Measurements from ENCODE around the gene SVIL. TPM values are rescaled to one million over a fixed set of nuclear protein-coding genes. Genes with fewer than 3 reads are reported as not detected.

Gene SVIL
- total and polyA plus RNA-seq, 4 donors, result 3.1 to 26.0 (median 9.4) TPM

- H3K4me3 ChIP-seq (ENCODE audit: low read depth in 1 of 3, low read length in 3 of 3), result peak overlapping the region in 1 of 3 donors; percentile 8
- no peak overlapping the region for H3K9ac ChIP-seq (ENCODE audit: low read depth in 1 of 2, low read length in 2 of 2)
- WGBS, result 77% methylated on average over 20 of the region's 20 CpGs
- H3K36me3 ChIP-seq (ENCODE audit: control insufficient read depth in 4 of 4, insufficient read depth in 3 of 4, low read depth in 1 of 4, low read length in 3 of 4), result peaks cover 4 to 51% (median 33%) of the 10 kb centered on the region in 4 donors
- TF ChIP-seq RXRA (IDR thresholded peaks at IDR 0.05), result peak in 1 of 2 donors; percentile 37
- no peak for TF ChIP-seq JUND (IDR thresholded peaks at IDR 0.05)
- H3K27me3 ChIP-seq (ENCODE audit: control insufficient read depth in 4 of 4, insufficient read depth in 4 of 4, low read length in 3 of 4), result no peaks in the 10 kb centered on the region
- no peak for DNase-seq (ENCODE audit: low spot score)
- peak overlapping the region; percentile 10 to 27 for H3K27ac ChIP-seq (ENCODE audit: low read depth in 1 of 2, low read length in 2 of 2)
- no peaks in the 10 kb centered on the region for H3K4me1 ChIP-seq (ENCODE audit: control insufficient read depth in 4 of 4, insufficient read depth in 4 of 4, low read length in 3 of 4)
- H3K9me3 ChIP-seq (ENCODE audit: control insufficient read depth in 4 of 4, low read length in 3 of 4), result no peaks in the 10 kb centered on the region
These were observed 112.5 kb downstream of the SVIL start for GRCh38 chr10:29522061-29522855.

DNA sequence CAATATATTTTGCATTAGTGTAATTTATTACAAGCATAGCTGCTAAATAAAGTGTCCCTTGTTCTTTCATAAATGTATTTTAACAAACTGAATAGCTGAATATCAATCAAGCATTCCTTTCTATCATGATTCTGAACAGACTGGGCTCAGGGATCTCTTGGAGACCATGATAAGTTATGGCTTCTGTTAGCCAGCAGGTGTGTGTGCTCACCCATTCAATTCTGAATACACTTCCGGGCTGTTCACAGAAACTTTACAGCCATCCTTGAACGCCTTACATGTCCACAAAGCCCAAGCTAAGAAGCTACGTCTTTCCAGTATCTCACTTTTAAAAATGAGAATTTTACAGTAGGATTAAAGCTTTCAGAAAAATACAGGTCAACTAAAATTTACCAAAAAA, 115.1 kb downstream of the SVIL start:
- Histone ChIP-seq H3K27me3 (ENCODE audit: control insufficient read depth in 4 of 4, insufficient read depth in 4 of 4, low read length in 3 of 4) (no peaks in the 10 kb centered on the region), H3K36me3 (ENCODE audit: control insufficient read depth in 4 of 4, insufficient read depth in 3 of 4, low read depth in 1 of 4, low read length in 3 of 4) (peaks cover 4 to 47% (median 34%) of the 10 kb centered on the region in 4 donors), H3K4me3 (ENCODE audit: low read depth in 1 of 3, low read length in 3 of 3) (no peak overlapping the region), H3K9me3 (ENCODE audit: control insufficient read depth in 4 of 4, low read length in 3 of 4) (no peaks in the 10 kb centered on the region), H3K27ac (ENCODE audit: low read depth in 1 of 2, low read length in 2 of 2) (no peak overlapping the region), H3K4me1 (ENCODE audit: control insufficient read depth in 4 of 4, insufficient read depth in 4 of 4, low read length in 3 of 4) (no peaks in the 10 kb centered on the region), H3K9ac (ENCODE audit: low read depth in 1 of 2, low read length in 2 of 2) (no peak overlapping the region)
- TF ChIP-seq RXRA (IDR thresholded peaks at IDR 0.05) (no peak), CTCF (IDR thresholded peaks at IDR 0.05; ENCODE audit: low read depth, low read length, missing input control) (no peak), NR2F2 (IDR thresholded peaks at IDR 0.05) (no peak), FOXA1 (IDR thresholded peaks at IDR 0.05) (no peak), SP1 (IDR thresholded peaks at IDR 0.05) (no peak), HNF4A (conservative IDR thresholded peaks at IDR 0.05) (no peak), HNF4G (IDR thresholded peaks at IDR 0.05) (no peak), EGR1 (IDR thresholded peaks at IDR 0.05; ENCODE audit: low read depth in 2 of 2) (no peak), TAF1 (conservative IDR thresholded peaks at IDR 0.05) (no peak), JUND (IDR thresholded peaks at IDR 0.05) (no peak), GABPA (IDR thresholded peaks at IDR 0.05 in 1 of 2, conservative IDR thresholded peaks at IDR 0.05 in 1 of 2) (no peak), YY1 (IDR thresholded peaks at IDR 0.05) (no peak), RAD21 (IDR thresholded peaks at IDR 0.05) (no peak), FOXA2 (IDR thresholded peaks at IDR 0.05) (no peak)
- TF ChIP-seq, protein P1, sequence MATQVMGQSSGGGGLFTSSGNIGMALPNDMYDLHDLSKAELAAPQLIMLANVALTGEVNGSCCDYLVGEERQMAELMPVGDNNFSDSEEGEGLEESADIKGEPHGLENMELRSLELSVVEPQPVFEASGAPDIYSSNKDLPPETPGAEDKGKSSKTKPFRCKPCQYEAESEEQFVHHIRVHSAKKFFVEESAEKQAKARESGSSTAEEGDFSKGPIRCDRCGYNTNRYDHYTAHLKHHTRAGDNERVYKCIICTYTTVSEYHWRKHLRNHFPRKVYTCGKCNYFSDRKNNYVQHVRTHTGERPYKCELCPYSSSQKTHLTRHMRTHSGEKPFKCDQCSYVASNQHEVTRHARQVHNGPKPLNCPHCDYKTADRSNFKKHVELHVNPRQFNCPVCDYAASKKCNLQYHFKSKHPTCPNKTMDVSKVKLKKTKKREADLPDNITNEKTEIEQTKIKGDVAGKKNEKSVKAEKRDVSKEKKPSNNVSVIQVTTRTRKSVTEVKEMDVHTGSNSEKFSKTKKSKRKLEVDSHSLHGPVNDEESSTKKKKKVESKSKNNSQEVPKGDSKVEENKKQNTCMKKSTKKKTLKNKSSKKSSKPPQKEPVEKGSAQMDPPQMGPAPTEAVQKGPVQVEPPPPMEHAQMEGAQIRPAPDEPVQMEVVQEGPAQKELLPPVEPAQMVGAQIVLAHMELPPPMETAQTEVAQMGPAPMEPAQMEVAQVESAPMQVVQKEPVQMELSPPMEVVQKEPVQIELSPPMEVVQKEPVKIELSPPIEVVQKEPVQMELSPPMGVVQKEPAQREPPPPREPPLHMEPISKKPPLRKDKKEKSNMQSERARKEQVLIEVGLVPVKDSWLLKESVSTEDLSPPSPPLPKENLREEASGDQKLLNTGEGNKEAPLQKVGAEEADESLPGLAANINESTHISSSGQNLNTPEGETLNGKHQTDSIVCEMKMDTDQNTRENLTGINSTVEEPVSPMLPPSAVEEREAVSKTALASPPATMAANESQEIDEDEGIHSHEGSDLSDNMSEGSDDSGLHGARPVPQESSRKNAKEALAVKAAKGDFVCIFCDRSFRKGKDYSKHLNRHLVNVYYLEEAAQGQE (IDR thresholded peaks at IDR 0.05), result no peak
- TF ChIP-seq, protein P2, sequence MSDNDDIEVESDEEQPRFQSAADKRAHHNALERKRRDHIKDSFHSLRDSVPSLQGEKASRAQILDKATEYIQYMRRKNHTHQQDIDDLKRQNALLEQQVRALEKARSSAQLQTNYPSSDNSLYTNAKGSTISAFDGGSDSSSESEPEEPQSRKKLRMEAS (IDR thresholded peaks at IDR 0.05), result no peak
- TF ChIP-seq, protein P3, sequence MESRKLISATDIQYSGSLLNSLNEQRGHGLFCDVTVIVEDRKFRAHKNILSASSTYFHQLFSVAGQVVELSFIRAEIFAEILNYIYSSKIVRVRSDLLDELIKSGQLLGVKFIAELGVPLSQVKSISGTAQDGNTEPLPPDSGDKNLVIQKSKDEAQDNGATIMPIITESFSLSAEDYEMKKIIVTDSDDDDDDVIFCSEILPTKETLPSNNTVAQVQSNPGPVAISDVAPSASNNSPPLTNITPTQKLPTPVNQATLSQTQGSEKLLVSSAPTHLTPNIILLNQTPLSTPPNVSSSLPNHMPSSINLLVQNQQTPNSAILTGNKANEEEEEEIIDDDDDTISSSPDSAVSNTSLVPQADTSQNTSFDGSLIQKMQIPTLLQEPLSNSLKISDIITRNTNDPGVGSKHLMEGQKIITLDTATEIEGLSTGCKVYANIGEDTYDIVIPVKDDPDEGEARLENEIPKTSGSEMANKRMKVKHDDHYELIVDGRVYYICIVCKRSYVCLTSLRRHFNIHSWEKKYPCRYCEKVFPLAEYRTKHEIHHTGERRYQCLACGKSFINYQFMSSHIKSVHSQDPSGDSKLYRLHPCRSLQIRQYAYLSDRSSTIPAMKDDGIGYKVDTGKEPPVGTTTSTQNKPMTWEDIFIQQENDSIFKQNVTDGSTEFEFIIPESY (IDR thresholded peaks at IDR 0.05), result no peak
- TF ChIP-seq, protein P4, sequence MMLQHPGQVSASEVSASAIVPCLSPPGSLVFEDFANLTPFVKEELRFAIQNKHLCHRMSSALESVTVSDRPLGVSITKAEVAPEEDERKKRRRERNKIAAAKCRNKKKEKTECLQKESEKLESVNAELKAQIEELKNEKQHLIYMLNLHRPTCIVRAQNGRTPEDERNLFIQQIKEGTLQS (IDR thresholded peaks at IDR 0.05), result no peak
- no peak for DNase-seq (ENCODE audit: low spot score)
- 88% methylated on average over 3 of the region's 3 CpGs for WGBS
